A549 treated with Mapracorat at 1 μM for 4 hours (cell line): ENCODE results near the gene OR4N5. TPM values are rescaled to one million over a fixed set of nuclear protein-coding genes. Genes with fewer than 3 reads are reported as not detected.

ENCODE experiments used
- total RNA-seq: library from RNA; stranded (reverse); fragments of 200-300 nt; extraction: Qiagen RNA extraction; gene quantifications from 5 replicates; pipeline ENCODE4 v1.2.3, GENCODE V29; 2022

OR4N5 gene, protein sequence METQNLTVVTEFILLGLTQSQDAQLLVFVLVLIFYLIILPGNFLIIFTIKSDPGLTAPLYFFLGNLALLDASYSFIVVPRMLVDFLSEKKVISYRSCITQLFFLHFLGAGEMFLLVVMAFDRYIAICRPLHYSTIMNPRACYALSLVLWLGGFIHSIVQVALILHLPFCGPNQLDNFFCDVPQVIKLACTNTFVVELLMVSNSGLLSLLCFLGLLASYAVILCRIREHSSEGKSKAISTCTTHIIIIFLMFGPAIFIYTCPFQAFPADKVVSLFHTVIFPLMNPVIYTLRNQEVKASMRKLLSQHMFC
- total RNA-seq, result not detected in 5 replicates

DNA sequence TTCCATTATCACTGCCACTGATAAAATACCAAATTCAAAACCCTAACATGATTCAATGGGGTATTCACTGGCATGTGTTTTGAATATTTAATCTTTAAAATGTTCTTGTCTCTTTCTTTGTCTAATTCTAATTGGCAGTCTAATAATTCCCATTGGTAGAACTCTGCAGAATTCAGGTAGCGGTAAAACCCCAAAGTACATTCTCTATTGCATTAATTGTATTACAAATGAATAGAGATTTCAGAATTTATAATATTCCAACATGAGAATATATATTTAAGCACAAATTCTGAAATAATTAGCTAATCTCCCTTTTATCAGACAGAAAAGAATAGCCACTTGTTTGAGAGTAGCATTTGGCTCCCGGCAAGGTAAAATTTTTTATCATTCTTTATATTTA lies at the start of gene OR4N5:
TSS of gene OR4N5 (plus strand) at position 301 of the 400 bp plus-strand sequence. CDS start 4,916 bp downstream, outside the sequence.

DNA sequence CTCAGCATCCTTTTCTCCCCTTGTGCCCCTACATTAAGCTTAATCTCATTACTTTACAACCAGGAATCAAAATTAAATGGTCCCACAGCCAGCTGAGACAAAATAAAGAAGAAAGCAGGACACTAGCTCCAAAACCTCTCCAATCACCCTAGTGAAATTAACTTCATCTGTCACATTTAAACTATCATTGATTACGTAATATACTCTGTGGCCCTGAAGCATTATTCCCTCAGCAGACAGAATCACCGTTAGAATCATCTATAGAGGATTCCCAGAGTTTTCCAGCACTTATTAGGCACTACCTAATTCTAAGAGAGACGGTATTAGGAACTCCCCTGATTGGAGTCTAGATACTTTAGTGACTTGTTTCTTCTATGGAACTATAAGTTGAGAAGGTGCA lies 28.2 kb upstream of the OR4N5 start, which contains the start of gene OR4K17:
TSS of gene OR4K17 (plus strand) at position 302 of the 400 bp plus-strand sequence. CDS start 6,761 bp downstream, outside the sequence.

DNA sequence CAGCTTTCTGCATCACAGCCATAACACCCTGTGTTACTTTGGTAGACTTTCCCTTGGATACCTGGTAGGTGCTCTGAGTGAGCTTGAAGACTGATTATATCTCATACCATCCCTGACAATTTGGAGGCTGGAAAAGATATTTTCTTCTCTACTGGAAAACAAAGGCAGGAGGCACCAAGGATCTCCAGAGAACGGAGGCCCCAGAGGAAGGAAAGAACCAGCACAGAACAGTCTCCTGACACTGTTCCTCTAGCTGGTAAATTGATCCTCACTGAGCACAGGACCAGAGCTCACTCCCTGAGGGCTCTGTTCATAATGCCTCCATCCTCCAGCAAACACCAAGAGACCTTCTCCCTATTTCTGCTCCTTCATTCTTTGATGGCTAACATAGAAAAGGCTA lies 52.0 kb downstream of the OR4N5 start, which contains the start of gene OR11G2:
TSS of gene OR11G2 (plus strand) at position 301 of the 400 bp plus-strand sequence. CDS start 6,542 bp downstream, outside the sequence.

Other genes with a start within 250 kb of the OR4N5 start
- gene OR4K5, start 218.2 kb upstream of the OR4N5 start, total RNA-seq, result not detected in 5 replicates
- not detected in 5 replicates for gene OR4K1, start 207.9 kb upstream of the OR4N5 start, total RNA-seq
- not detected in 5 replicates for gene OR4K15, start 163.2 kb upstream of the OR4N5 start, total RNA-seq
- not detected in 5 replicates for gene OR4Q2, start 136.7 kb upstream of the OR4N5 start, total RNA-seq
- gene OR4K14, start 119.5 kb upstream of the OR4N5 start, total RNA-seq, result not detected in 5 replicates
- not detected in 5 replicates for gene OR4K13, start 102.8 kb upstream of the OR4N5 start, total RNA-seq
- not detected in 5 replicates for gene OR4L1, start 78.8 kb upstream of the OR4N5 start, total RNA-seq
- gene OR4K17, start 28.1 kb upstream of the OR4N5 start, total RNA-seq, result not detected in 5 replicates
- gene OR11G2, start 52.1 kb downstream of the OR4N5 start, total RNA-seq, result not detected in 5 replicates
- gene OR11H6, start 84.9 kb downstream of the OR4N5 start, total RNA-seq, result not detected in 5 replicates
- gene OR11H7, start 90.2 kb downstream of the OR4N5 start, total RNA-seq, result not detected in 5 replicates
- gene OR11H4, start 100.5 kb downstream of the OR4N5 start, total RNA-seq, result not detected in 5 replicates
- 15.1 to 23.6 TPM (median 18.9 TPM) in 5 replicates for gene TTC5, start 167.1 kb downstream of the OR4N5 start, total RNA-seq
- gene CCNB1IP1, start 194.5 kb downstream of the OR4N5 start, total RNA-seq, result 37.6 to 49.3 TPM (median 39.9 TPM) in 5 replicates
- gene PARP2, start 204.8 kb downstream of the OR4N5 start, total RNA-seq, result 17.5 to 23.7 TPM (median 18.8 TPM) in 5 replicates